ENCODE measurements around the gene MDM2.

The MDM2 gene

DNA sequence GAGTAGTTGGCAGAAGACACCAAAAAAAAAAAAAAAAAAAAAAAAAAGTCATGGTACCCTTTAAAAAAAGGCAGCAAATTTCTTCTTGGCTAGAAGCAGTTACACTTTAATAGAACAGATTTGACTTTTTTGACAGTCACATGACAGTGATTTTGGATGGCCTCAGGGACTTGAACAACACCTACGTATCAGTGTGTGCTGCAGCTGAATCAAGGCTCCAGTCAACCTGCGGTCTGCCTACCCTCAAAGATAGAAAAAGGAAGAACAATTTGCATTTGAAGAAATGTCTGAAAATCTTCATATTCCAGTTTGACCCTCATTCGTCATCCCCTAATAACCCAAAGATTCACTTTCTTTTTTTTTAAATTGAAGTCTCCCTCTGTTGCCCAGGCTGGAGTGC is 53.9 kb downstream of the MDM2 start:
- no peak for TF ChIP-seq POLR2AphosphoS5 (IDR thresholded peaks at IDR 0.05; ENCODE audit: low read depth, low read length)
- TF ChIP-seq TAF1 (IDR thresholded peaks at IDR 0.05; ENCODE audit: borderline replicate concordance, insufficient read depth, low read length): no peak
- TF ChIP-seq, protein P1, sequence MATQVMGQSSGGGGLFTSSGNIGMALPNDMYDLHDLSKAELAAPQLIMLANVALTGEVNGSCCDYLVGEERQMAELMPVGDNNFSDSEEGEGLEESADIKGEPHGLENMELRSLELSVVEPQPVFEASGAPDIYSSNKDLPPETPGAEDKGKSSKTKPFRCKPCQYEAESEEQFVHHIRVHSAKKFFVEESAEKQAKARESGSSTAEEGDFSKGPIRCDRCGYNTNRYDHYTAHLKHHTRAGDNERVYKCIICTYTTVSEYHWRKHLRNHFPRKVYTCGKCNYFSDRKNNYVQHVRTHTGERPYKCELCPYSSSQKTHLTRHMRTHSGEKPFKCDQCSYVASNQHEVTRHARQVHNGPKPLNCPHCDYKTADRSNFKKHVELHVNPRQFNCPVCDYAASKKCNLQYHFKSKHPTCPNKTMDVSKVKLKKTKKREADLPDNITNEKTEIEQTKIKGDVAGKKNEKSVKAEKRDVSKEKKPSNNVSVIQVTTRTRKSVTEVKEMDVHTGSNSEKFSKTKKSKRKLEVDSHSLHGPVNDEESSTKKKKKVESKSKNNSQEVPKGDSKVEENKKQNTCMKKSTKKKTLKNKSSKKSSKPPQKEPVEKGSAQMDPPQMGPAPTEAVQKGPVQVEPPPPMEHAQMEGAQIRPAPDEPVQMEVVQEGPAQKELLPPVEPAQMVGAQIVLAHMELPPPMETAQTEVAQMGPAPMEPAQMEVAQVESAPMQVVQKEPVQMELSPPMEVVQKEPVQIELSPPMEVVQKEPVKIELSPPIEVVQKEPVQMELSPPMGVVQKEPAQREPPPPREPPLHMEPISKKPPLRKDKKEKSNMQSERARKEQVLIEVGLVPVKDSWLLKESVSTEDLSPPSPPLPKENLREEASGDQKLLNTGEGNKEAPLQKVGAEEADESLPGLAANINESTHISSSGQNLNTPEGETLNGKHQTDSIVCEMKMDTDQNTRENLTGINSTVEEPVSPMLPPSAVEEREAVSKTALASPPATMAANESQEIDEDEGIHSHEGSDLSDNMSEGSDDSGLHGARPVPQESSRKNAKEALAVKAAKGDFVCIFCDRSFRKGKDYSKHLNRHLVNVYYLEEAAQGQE (IDR thresholded peaks at IDR 0.05; ENCODE audit: insufficient read depth in 1 of 2, low read depth in 2 of 2, low read length in 2 of 2): no peak
- no peak for TF ChIP-seq FOXP2 (optimal IDR thresholded peaks at IDR 0.05; ENCODE audit: borderline replicate concordance, extremely low read depth, extremely low read length, insufficient read depth)
- TF ChIP-seq SIN3A (IDR thresholded peaks at IDR 0.05; ENCODE audit: borderline replicate concordance, insufficient read depth, low read length): no peak

DNA sequence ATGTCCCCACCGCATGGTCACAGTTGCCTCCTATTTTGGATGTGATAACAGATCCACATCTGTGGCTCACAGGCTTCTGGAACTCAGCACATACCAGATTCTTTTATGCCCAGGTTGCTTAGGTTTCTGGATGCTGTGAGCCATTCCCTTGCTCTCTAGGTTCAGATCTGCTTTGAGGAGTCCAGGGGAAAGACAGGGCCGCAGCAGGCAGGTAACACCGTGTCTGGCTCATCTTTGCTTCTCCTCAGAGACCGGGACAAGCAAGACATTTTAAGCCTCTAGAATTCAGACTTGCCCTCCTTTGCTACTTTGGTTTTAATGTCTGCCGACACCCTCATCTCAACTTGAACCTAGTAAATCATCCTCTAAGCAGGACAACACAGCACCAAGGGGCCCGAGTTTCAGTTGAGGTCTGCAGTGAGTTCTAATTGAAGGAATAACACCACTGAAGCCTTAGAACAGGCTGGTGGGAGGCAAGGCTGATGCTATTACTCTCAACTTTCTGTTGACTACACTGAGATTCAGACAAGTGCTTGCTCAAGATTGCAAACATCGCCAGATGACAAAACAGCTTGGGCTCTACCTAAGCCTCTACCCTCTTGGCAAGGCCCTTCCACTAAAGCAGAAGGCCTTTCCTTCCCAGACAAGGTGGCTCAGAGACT is 55.3 kb downstream of the MDM2 start:
- no peak for TF ChIP-seq FOXP2 (optimal IDR thresholded peaks at IDR 0.05; ENCODE audit: borderline replicate concordance, extremely low read depth, extremely low read length, insufficient read depth)
- no peak for TF ChIP-seq POLR2AphosphoS5 (IDR thresholded peaks at IDR 0.05; ENCODE audit: low read depth, low read length)
- TF ChIP-seq SIN3A (IDR thresholded peaks at IDR 0.05; ENCODE audit: borderline replicate concordance, insufficient read depth, low read length): no peak
- TF ChIP-seq, protein P1 (IDR thresholded peaks at IDR 0.05; ENCODE audit: insufficient read depth in 1 of 2, low read depth in 2 of 2, low read length in 2 of 2): no peak
- no peak for TF ChIP-seq TAF1 (IDR thresholded peaks at IDR 0.05; ENCODE audit: borderline replicate concordance, insufficient read depth, low read length)

DNA sequence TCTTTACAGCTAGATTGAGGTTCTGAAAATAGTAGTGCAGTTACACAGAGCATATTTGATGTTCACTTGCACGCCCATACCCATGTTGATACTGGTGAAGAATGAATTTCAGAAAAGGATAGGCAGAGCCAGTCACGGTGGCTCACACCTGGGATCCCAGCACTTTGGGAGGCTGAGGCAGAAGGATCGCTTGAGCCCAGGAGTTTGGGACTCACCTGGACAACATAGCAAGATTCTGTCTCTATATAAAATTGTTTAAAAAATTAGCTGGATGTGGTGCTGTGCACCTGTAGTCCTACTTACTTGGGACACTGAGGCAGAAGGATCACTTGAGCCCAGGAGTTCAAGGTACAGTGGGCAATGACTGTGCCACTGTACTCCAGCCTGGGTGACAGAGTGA is 56.6 kb downstream of the MDM2 start:
- TF ChIP-seq FOXP2 (optimal IDR thresholded peaks at IDR 0.05; ENCODE audit: borderline replicate concordance, extremely low read depth, extremely low read length, insufficient read depth) (no peak), TAF1 (IDR thresholded peaks at IDR 0.05; ENCODE audit: borderline replicate concordance, insufficient read depth, low read length) (no peak), POLR2AphosphoS5 (IDR thresholded peaks at IDR 0.05; ENCODE audit: low read depth, low read length) (no peak), SIN3A (IDR thresholded peaks at IDR 0.05; ENCODE audit: borderline replicate concordance, insufficient read depth, low read length) (no peak)
- TF ChIP-seq, protein P1 (IDR thresholded peaks at IDR 0.05; ENCODE audit: insufficient read depth in 1 of 2, low read depth in 2 of 2, low read length in 2 of 2): no peak

DNA sequence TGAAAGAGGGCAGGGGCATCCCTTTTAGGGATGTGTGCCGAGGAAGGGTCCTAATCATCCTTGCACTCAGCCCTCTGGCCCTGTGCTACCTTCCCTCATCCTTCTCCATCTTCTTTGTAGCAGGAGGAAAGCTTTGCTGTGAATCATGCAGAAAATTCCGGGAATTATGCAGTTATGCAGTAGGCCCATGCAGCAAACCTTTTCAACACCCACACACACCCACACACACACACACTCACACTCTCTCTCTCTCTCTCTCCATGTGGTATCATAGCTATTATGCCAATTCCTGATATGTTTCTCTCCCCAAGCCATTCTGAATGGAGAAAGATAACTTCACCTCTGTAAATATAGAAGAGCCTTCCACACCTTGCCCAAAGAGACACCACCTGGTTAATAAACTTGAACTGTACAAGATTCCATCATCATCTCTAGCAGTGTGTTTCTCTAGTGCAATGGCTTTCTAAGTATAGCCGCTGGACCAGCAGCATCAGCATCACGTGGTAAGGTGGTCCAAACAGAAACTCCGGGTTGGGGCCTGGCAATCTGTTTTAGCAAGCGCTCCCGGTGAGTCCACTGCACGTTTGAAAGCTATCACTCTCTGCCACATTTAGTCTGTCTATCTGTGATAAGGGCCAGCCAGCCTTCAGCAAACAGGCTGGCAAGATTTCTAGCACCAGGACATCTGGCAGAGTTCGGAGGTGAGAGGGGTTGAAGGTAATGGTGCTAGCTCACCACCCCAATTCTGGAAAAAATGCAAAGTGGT is 57.6 kb downstream of the MDM2 start:
- no peak for TF ChIP-seq SIN3A (IDR thresholded peaks at IDR 0.05; ENCODE audit: borderline replicate concordance, insufficient read depth, low read length)
- no peak for TF ChIP-seq FOXP2 (optimal IDR thresholded peaks at IDR 0.05; ENCODE audit: borderline replicate concordance, extremely low read depth, extremely low read length, insufficient read depth)
- TF ChIP-seq, protein P1 (IDR thresholded peaks at IDR 0.05; ENCODE audit: insufficient read depth in 1 of 2, low read depth in 2 of 2, low read length in 2 of 2): no peak
- TF ChIP-seq TAF1 (IDR thresholded peaks at IDR 0.05; ENCODE audit: borderline replicate concordance, insufficient read depth, low read length): no peak

Measured in PFSK-1 (cell line).